Glutamatergic neuron (in vitro differentiated cells): ENCODE measurements around the gene SDHA. TPM values are rescaled to one million over a fixed set of nuclear protein-coding genes. Genes with fewer than 3 reads are reported as not detected.

Source experiments
- DNase-seq: peaks from one replicate; pipeline ENCODE4 v3.0.0; 2022
- H3K27ac Mint-ChIP-seq: one replicate; pipeline ENCODE4 v1.8.0; 2020; ENCODE audit warnings: mild to moderate bottlenecking, mixed read lengths, inconsistent platforms; ENCODE audit not compliant: unreplicated experiment
- H3K27me3 Mint-ChIP-seq: one replicate; pipeline ENCODE4 v1.8.0; 2020; ENCODE audit warnings: mild to moderate bottlenecking, moderate library complexity, mixed read lengths, inconsistent platforms; ENCODE audit not compliant: unreplicated experiment
- H3K36me3 Mint-ChIP-seq: one replicate; pipeline ENCODE4 v1.8.0; 2020; ENCODE audit warnings: mild to moderate bottlenecking, mixed read lengths, inconsistent platforms; ENCODE audit not compliant: unreplicated experiment
- H3K4me1 Mint-ChIP-seq: one replicate; pipeline ENCODE4 v1.8.0; 2020; ENCODE audit warnings: mild to moderate bottlenecking, low read depth, mixed read lengths, inconsistent platforms; ENCODE audit not compliant: unreplicated experiment
- H3K4me3 Mint-ChIP-seq: one replicate; pipeline ENCODE4 v1.8.0; 2020; ENCODE audit warnings: mild to moderate bottlenecking, mixed read lengths, inconsistent platforms; ENCODE audit not compliant: unreplicated experiment
- H3K9me3 Mint-ChIP-seq: one replicate; pipeline ENCODE4 v1.8.0; 2020; ENCODE audit warnings: mild to moderate bottlenecking, moderate library complexity, mixed read lengths, inconsistent platforms; ENCODE audit not compliant: unreplicated experiment
- total RNA-seq: library from RNA; stranded (reverse); fragmentation: NEBNext Ultra II Directional; extraction: Animal tissue kit (Norgen Biotek cat#: 25700); gene quantifications from one replicate; pipeline ENCODE4 v1.2.1, GENCODE V29; 2021; ENCODE audit not compliant: unreplicated experiment
- TF ChIP-seq, protein P1 (sequence below): fragments of 200-600 bp; sonication (generic); IDR thresholded peaks from one replicate; pipeline ENCODE4 v1.5.0; 2021; ENCODE audit not compliant: partially characterized antibody, unreplicated experiment

The SDHA gene
- total RNA-seq, 1 donor from 2014 or later = 81.3 TPM

DNA sequence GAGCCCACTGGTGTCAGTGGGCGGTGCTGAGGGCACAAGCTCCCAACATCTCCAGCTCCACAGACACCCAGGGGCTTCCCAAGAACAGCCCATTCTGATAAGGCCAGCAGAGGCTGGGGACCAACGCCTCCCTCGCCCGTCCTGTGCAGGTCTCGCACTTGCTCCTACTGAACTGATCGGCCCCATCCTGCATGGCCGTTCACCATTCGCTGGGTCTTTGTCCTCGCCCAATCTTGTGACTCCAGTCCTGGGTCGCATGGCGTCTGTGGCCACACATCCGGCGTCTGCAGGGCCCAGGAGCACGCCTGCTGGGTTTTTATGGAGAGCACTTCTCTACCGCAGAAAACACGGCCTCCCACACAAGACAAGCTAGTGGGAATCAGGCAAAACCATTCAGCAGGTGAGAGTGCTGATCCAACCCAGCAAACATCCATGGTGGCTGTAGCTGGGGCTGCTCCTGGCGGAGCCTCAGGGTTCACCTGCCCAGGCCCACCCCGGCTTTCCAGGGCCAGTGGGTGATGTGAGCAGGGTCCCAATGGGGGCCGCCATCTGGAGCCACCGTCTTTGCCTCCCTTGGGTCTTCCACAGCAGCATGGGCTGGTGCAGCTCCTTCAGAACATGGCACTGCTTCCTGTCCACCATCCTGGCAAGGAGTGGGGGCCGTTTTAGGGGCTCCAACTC lies 19.5 kb upstream of the SDHA start:
- peaks cover 6% of the 10 kb centered on the region for H3K27me3 Mint-ChIP-seq
- peaks cover 16% of the 10 kb centered on the region for H3K4me1 Mint-ChIP-seq
- no peak for DNase-seq
- no peak overlapping the region for H3K27ac Mint-ChIP-seq
- peaks cover 11% of the 10 kb centered on the region for H3K9me3 Mint-ChIP-seq
- H3K4me3 Mint-ChIP-seq = no peak overlapping the region
- TF ChIP-seq, protein P1, sequence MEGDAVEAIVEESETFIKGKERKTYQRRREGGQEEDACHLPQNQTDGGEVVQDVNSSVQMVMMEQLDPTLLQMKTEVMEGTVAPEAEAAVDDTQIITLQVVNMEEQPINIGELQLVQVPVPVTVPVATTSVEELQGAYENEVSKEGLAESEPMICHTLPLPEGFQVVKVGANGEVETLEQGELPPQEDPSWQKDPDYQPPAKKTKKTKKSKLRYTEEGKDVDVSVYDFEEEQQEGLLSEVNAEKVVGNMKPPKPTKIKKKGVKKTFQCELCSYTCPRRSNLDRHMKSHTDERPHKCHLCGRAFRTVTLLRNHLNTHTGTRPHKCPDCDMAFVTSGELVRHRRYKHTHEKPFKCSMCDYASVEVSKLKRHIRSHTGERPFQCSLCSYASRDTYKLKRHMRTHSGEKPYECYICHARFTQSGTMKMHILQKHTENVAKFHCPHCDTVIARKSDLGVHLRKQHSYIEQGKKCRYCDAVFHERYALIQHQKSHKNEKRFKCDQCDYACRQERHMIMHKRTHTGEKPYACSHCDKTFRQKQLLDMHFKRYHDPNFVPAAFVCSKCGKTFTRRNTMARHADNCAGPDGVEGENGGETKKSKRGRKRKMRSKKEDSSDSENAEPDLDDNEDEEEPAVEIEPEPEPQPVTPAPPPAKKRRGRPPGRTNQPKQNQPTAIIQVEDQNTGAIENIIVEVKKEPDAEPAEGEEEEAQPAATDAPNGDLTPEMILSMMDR = no peak
- H3K36me3 Mint-ChIP-seq = no peaks in the 10 kb centered on the region

DNA sequence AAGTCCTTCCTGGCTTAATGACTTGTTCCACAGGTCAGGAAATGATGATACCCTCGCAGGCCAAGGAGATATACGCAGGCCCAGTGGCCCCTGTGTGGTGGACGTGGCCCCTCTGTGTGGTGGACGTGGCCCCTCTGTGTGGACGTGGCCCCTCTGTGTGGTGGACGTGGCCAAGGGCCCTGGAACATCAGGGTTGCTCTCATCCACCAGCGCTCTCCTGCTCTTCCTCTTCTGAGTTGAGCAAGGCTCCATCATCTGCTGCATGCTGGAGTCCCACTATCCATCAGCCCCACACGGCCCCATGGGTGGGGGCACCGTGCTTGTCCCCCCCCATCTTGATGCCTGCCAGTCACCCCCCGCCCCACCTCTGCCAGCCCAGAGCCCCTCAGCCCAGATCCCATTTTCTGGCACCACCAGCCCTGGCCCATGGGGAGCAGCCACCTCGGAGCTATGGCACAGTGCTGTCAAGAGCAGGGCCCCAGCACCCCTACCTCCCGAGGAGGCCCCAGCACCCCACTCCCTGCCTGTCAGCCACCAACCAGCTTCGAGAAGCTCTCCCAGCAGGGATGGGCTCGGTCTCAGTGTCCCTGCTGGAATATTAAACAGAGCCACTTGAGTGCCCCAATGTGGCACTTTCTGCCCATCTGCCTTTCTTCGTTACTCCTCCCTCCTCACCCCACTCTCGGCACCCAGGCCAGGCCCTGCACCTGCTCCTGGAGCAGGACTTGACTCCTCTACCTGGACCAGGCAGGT lies 18.7 kb upstream of the SDHA start:
- Mint-ChIP-seq H3K36me3 (no peaks in the 10 kb centered on the region), H3K27me3 (peaks cover 6% of the 10 kb centered on the region), H3K4me3 (no peak overlapping the region), H3K4me1 (peaks cover 16% of the 10 kb centered on the region), H3K27ac (no peak overlapping the region), H3K9me3 (peaks cover 11% of the 10 kb centered on the region)
- TF ChIP-seq, protein P1 = no peak
- DNase-seq = peak; percentile 7

DNA sequence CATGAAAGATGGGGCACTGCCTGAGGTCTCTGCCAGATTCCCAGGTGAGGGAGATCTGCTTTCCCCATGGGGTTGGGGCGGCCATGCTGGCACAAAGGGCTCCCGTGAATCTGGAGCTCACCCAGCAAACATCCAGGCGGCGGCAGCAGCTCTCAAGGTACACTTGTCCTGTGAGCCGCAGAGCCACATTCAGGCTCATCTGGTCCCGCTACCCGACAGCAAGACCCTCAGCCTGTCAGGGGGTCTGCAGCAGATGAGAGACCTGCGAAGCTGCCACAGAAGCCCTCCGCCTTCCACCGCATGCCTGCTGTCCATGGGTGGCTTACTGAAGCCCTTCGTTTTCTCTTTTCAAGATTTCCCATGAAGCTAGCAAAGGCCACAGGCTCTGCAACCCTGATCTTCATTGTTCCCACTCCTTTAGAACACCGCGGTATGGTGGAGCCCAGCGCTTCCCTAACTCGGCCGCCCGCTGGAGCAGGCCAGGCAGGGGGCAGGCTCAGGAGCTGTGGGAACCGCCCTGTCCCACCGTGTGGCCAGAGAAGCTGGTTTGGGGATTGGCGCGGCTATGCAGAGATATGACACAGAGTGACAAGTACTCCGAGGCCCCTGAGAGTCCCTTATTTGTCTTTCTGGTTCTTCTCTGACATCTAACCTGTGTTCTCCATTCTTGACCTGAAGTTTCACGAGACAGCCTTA lies 18.0 kb upstream of the SDHA start:
- H3K4me1 Mint-ChIP-seq = peaks cover 16% of the 10 kb centered on the region
- TF ChIP-seq, protein P1 = no peak
- no peak overlapping the region for H3K4me3 Mint-ChIP-seq
- H3K27me3 Mint-ChIP-seq = peaks cover 6% of the 10 kb centered on the region
- no peak overlapping the region for H3K27ac Mint-ChIP-seq
- H3K36me3 Mint-ChIP-seq = no peaks in the 10 kb centered on the region
- DNase-seq = peak; percentile 14
- H3K9me3 Mint-ChIP-seq = peaks cover 8% of the 10 kb centered on the region

DNA sequence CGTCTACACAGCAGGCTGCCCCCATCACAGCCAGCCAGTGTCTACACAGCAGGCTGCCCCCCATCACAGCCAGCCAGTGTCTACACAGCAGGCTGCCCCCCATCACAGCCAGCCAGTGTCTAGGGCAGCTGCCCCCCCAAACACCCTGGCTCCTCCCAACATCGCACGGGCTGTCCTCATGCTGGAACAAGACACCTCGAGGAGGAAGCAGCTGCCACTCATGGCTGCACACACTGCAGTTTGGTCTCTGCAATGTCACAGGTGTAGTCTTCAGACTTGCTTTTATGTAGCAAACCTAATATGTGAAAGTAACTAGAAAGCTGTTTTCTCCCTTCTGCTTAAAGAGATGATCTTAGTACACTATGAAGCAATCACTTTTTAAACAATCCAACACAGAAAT lies 17.1 kb upstream of the SDHA start:
- DNase-seq = peak; percentile 10
- Mint-ChIP-seq H3K4me3 (no peak overlapping the region), H3K27me3 (peaks cover 2% of the 10 kb centered on the region), H3K4me1 (peaks cover 16% of the 10 kb centered on the region), H3K9me3 (peaks cover 5% of the 10 kb centered on the region), H3K27ac (no peak overlapping the region), H3K36me3 (no peaks in the 10 kb centered on the region)
- TF ChIP-seq, protein P1 = no peak

DNA sequence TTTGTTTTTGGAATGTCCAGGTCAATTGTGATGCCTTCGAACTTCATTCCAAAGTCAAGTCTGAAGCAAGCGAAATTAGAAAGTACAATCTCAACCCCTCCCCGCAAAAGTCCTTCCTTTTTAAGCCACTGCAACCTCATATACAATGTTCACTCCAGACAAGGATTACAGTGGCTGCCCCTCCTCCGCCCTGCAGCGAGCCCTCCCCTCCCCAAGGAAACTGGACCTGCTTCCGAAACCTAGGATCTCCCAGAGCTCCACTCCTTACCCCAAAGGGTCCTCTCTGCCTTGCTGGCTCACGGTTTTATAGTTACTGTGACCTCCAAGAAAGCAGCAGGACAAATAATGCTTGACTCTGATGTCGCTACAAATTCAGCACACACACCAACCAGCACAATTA lies 16.4 kb upstream of the SDHA start:
- Mint-ChIP-seq H3K9me3 (peaks cover 5% of the 10 kb centered on the region), H3K36me3 (no peaks in the 10 kb centered on the region), H3K4me3 (no peak overlapping the region), H3K4me1 (peaks cover 14% of the 10 kb centered on the region), H3K27ac (no peak overlapping the region), H3K27me3 (peaks cover 2% of the 10 kb centered on the region)
- DNase-seq = no peak
- TF ChIP-seq, protein P1 = no peak
